ENCODE measurements around the gene DENND11.

DENND11 gene

DNA sequence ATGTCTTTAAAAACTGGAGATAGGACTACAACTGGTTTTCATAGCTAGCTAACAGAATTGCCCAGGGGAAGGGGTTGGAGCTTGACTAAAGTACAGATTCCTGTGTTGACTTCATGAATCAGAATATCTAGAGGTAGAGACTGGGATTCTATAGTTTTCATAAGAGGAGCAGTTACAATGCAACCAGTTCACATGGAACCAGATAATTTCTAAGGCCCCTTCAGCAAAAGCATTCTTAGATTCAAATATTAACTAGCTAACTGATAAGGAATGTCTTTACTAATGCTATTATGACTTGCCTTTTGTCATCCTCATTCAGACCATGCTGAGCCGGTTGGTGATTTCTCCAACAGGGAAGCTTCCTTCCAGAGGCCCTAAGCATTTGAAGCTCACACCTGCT, 11.9 kb upstream of the DENND11 start:
- Histone ChIP-seq H3K4me3 (ENCODE audit: low read length) (no peak overlapping the region), H3K79me2 (ENCODE audit: low read length) (no peaks in the 10 kb centered on the region), H3K9me2 (replicated peaks; ENCODE audit: insufficient read depth, low read length) (no peaks in the 10 kb centered on the region), H3F3A (ENCODE audit: insufficient read depth, low read length) (no peaks in the 10 kb centered on the region), H3K9ac (ENCODE audit: low read length) (no peak overlapping the region), H3K27me3 (replicated peaks; ENCODE audit: insufficient read depth, low read length) (no peaks in the 10 kb centered on the region), H3K4me2 (ENCODE audit: low read depth, low read length) (no peak overlapping the region), H3K9me3 (replicated peaks; ENCODE audit: insufficient read depth, low read length) (no peaks in the 10 kb centered on the region), H3K36me3 (replicated peaks; ENCODE audit: insufficient read depth, low read length) (no peaks in the 10 kb centered on the region), H4K20me1 (ENCODE audit: insufficient read depth, low read length) (no peaks in the 10 kb centered on the region), H3K27ac (ENCODE audit: low read length) (no peak overlapping the region), H2AFZ (ENCODE audit: low read length) (no peak overlapping the region), H3K4me1 (ENCODE audit: low read length) (no peaks in the 10 kb centered on the region)
- TF ChIP-seq EZH2phosphoT487 (IDR thresholded peaks at IDR 0.05; ENCODE audit: low read length) (no peak), EZH2 (optimal IDR thresholded peaks at IDR 0.05; ENCODE audit: low read depth, low read length) (no peak)
- TF ChIP-seq, protein P1, sequence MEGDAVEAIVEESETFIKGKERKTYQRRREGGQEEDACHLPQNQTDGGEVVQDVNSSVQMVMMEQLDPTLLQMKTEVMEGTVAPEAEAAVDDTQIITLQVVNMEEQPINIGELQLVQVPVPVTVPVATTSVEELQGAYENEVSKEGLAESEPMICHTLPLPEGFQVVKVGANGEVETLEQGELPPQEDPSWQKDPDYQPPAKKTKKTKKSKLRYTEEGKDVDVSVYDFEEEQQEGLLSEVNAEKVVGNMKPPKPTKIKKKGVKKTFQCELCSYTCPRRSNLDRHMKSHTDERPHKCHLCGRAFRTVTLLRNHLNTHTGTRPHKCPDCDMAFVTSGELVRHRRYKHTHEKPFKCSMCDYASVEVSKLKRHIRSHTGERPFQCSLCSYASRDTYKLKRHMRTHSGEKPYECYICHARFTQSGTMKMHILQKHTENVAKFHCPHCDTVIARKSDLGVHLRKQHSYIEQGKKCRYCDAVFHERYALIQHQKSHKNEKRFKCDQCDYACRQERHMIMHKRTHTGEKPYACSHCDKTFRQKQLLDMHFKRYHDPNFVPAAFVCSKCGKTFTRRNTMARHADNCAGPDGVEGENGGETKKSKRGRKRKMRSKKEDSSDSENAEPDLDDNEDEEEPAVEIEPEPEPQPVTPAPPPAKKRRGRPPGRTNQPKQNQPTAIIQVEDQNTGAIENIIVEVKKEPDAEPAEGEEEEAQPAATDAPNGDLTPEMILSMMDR (IDR thresholded peaks at IDR 0.05; ENCODE audit: low read length) = no peak
- DNase-seq = no peak

DNA sequence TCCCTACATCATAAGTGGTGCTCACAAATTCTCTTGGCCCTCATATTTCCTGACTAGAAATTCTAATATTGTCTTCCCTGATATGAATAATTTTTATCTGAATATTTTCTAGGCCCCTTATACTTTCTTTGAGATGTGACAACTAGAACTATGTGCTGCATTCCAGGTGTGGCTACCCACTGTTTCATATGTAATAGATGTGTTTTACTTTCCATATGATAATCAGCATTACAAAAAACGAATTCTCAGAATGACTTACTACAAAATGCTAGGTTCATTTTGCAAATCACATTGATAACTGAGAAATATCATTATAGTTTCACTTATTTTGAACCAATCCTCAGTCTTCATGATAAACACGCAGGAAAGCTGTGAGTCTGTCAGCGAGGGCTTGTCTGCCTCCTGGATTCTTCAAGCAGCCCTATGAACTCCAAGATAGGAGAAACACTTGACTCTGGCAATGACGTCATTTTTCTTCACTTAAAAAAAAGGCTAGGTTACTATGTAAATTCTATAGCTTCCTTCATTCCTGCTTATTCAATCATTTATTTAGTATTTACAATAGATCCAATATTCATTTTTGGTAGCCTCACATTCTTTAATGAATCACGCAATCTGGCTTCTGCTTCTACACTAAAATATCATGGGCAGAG, 10.8 kb upstream of the DENND11 start:
- no peaks in the 10 kb centered on the region for H3K9me3 ChIP-seq (replicated peaks; ENCODE audit: insufficient read depth, low read length)
- no peaks in the 10 kb centered on the region for H3K27me3 ChIP-seq (replicated peaks; ENCODE audit: insufficient read depth, low read length)
- H3F3A ChIP-seq (ENCODE audit: insufficient read depth, low read length) = no peaks in the 10 kb centered on the region
- no peaks in the 10 kb centered on the region for H4K20me1 ChIP-seq (ENCODE audit: insufficient read depth, low read length)
- no peak overlapping the region for H3K4me3 ChIP-seq (ENCODE audit: low read length)
- no peak overlapping the region for H3K9ac ChIP-seq (ENCODE audit: low read length)
- H3K9me2 ChIP-seq (replicated peaks; ENCODE audit: insufficient read depth, low read length) = no peaks in the 10 kb centered on the region
- H3K4me2 ChIP-seq (ENCODE audit: low read depth, low read length) = no peak overlapping the region
- no peak overlapping the region for H2AFZ ChIP-seq (ENCODE audit: low read length)
- no peak for DNase-seq
- no peaks in the 10 kb centered on the region for H3K79me2 ChIP-seq (ENCODE audit: low read length)
- no peaks in the 10 kb centered on the region for H3K36me3 ChIP-seq (replicated peaks; ENCODE audit: insufficient read depth, low read length)
- H3K4me1 ChIP-seq (ENCODE audit: low read length) = no peaks in the 10 kb centered on the region
- H3K27ac ChIP-seq (ENCODE audit: low read length) = no peak overlapping the region
- TF ChIP-seq, protein P1 (IDR thresholded peaks at IDR 0.05; ENCODE audit: low read length) = no peak
- no peak for TF ChIP-seq EZH2 (optimal IDR thresholded peaks at IDR 0.05; ENCODE audit: low read depth, low read length)
- TF ChIP-seq EZH2phosphoT487 (IDR thresholded peaks at IDR 0.05; ENCODE audit: low read length) = no peak

DNA sequence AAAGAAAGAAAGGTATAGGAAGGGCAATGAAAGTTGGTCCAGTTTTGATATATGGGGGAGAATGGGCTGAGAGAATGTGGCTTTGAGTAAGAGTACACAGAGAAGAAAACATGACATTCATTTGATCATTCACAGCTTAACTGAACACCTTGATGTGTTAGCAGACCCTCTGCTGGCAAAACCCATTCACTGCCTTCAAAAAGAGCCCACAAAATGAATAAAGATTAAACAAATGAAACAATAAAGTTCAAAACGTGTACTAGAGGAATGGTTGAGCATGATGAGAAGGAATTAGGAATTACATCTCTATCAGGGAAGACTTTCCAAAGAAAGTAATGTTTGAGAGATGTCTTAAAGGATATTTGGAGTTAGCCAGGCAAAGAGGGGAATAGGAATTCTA, 8.3 kb upstream of the DENND11 start:
- no peak for TF ChIP-seq EZH2phosphoT487 (IDR thresholded peaks at IDR 0.05; ENCODE audit: low read length)
- DNase-seq = no peak
- Histone ChIP-seq H3K9ac (ENCODE audit: low read length) (no peak overlapping the region), H2AFZ (ENCODE audit: low read length) (no peak overlapping the region), H3F3A (ENCODE audit: insufficient read depth, low read length) (no peaks in the 10 kb centered on the region), H4K20me1 (ENCODE audit: insufficient read depth, low read length) (no peaks in the 10 kb centered on the region), H3K79me2 (ENCODE audit: low read length) (no peaks in the 10 kb centered on the region), H3K4me2 (ENCODE audit: low read depth, low read length) (no peak overlapping the region), H3K27me3 (replicated peaks; ENCODE audit: insufficient read depth, low read length) (no peaks in the 10 kb centered on the region), H3K36me3 (replicated peaks; ENCODE audit: insufficient read depth, low read length) (no peaks in the 10 kb centered on the region), H3K27ac (ENCODE audit: low read length) (no peak overlapping the region), H3K9me3 (replicated peaks; ENCODE audit: insufficient read depth, low read length) (no peaks in the 10 kb centered on the region), H3K4me3 (ENCODE audit: low read length) (no peak overlapping the region), H3K9me2 (replicated peaks; ENCODE audit: insufficient read depth, low read length) (no peaks in the 10 kb centered on the region), H3K4me1 (ENCODE audit: low read length) (no peaks in the 10 kb centered on the region)

DNA sequence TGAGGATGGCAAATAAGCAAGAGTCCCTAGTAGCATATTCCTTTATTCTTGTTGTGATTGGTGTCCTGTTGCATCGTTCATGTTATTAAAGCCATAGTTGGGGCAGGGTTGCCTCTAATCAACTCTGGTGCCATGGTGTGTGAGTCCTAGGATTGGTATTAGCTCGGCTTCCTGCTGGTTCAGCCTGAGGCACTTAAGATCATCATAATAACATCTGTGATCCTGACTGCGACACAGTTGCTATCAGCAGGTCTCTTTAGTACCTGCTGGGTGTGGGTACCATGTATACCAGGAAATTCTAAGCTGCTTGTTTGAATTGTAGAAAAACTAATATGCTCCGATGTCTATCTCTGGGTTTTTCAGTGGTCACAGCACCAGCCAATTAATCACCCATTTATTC, 7.8 kb upstream of the DENND11 start:
- H3K9me2 ChIP-seq (replicated peaks; ENCODE audit: insufficient read depth, low read length) = no peaks in the 10 kb centered on the region
- H3K27ac ChIP-seq (ENCODE audit: low read length) = no peak overlapping the region
- no peaks in the 10 kb centered on the region for H4K20me1 ChIP-seq (ENCODE audit: insufficient read depth, low read length)
- TF ChIP-seq EZH2phosphoT487 (IDR thresholded peaks at IDR 0.05; ENCODE audit: low read length) = no peak
- TF ChIP-seq, protein P1 (IDR thresholded peaks at IDR 0.05; ENCODE audit: low read length) = no peak
- TF ChIP-seq EZH2 (optimal IDR thresholded peaks at IDR 0.05; ENCODE audit: low read depth, low read length) = no peak
- H2AFZ ChIP-seq (ENCODE audit: low read length) = no peak overlapping the region
- H3K9me3 ChIP-seq (replicated peaks; ENCODE audit: insufficient read depth, low read length) = no peaks in the 10 kb centered on the region
- no peak for DNase-seq
- no peaks in the 10 kb centered on the region for H3K27me3 ChIP-seq (replicated peaks; ENCODE audit: insufficient read depth, low read length)
- H3F3A ChIP-seq (ENCODE audit: insufficient read depth, low read length) = no peaks in the 10 kb centered on the region
- no peaks in the 10 kb centered on the region for H3K79me2 ChIP-seq (ENCODE audit: low read length)
- H3K36me3 ChIP-seq (replicated peaks; ENCODE audit: insufficient read depth, low read length) = no peaks in the 10 kb centered on the region
- H3K4me1 ChIP-seq (ENCODE audit: low read length) = no peaks in the 10 kb centered on the region
- H3K9ac ChIP-seq (ENCODE audit: low read length) = no peak overlapping the region
- no peak overlapping the region for H3K4me2 ChIP-seq (ENCODE audit: low read depth, low read length)
- H3K4me3 ChIP-seq (ENCODE audit: low read length) = no peak overlapping the region

Data from MM.1S (cell line).